GM18868 (cell line): ENCODE measurements around the gene UBR3.
"Not testable (repeated sequence)": the region's sequence is repeated elsewhere in the genome, so short reads cannot be mapped to it uniquely, and the experiment has no call there.

Experiments
- ATAC-seq: cut with Tn5 transposase; IDR thresholded peaks from one replicate; pipeline ENCODE4 v1.9.1; 2021; ENCODE audit warnings: mild to moderate bottlenecking, moderate library complexity; ENCODE audit not compliant: unreplicated experiment

The UBR3 gene

DNA sequence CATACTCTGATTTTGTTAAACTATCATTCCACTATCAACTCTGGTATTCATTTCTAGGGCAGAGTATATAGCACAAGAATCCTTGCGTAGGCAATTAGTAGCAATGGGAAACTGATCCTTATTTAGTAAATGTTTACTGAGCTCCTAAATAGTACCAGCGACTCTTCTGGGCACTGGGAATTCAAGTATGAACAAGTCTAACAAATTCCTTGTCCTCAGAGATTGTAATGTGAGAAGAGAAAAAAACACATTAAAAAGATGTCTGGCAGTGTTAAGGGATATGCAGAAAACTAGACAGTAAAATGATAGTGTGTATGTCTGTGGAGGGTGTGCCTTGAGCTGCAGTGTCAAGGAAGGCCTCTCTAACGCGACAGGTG is 3.3 kb upstream of the UBR3 start:
- no peak for ATAC-seq

DNA sequence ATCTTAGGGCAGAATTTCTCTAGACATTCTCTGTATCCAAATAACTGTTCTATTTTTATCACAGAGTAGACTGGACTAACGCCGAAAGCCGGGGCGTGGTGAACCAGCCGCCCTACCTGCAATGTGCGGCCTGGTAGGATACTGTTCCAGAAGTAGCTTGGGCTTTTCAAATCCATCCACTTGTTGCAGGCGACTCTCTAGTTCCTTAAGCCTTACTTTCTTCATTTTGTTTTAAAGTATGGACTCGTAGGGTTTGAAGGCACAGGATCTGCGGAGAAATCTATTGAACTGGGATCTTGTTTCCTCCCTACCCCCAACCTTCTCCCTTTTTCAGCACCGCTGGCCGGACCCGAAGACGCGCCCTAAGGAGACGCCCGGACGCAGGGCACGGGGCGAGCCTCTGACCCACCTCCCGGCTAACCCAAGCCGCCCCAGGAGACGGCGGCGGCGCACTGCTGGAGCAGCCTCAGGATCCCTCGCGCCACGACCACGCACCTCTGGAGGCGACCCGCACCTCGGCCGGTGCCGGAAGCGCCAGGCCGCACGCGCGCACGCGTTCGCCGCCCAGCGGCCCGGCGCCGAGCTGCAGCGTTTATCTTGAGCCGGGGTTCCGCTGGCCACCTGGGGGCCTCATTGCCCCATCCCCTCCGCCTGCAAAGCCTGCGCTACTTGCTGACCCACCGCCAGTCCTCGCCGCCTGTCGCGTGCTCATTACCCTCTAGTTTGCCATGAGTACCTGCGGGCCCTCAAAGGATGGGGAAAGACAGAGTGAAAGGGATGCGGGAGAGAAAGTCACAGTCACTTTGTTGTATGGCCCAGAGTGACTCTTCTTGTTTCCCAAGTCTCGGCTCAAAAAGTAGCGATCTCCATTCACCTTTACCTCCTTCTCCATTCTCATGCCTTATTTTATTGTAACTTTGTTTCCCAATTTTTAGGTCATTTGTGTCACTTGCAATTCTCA is 2.6 kb upstream of the UBR3 start, which contains the start of gene METTL5:
Gene METTL5 (minus strand): TSS at position 533 of the 961 bp plus-strand sequence. CDS start 308 bp downstream, at position 225.
- ATAC-seq, result peak; percentile 62

DNA sequence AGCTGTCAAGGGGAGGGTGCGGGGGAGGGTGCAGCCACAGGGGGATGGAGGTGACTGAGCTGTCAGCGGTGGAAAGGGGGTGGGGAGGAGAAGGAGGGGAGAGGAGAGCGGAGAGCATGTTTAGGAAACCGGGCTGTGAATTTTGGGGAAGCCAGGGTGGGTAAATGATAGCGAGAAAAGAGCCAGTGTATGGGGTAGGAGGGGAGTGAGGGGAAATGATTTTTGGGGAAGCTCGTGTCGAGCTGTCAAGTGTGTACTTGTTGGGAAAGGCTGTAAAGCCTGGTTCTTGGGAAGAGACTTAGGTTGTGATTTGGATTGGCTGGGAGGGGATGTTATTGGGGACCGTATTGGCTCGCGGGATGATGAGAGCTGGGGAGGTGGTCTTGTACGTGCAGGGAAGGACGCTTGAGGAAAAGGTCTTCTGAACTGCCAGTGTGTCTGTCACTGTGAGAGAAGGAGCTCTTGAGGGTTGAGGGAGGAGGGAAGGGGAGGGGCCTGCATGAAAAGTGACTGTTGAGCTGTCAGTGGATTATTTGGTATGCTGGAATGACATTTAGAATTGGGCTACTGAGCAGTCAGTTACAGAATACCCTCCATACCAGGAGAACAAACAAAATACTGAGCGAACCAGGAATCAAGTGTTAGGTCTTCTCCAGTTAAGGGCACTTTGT is 1.0 kb downstream of the UBR3 start:
- peak; percentile 29 for ATAC-seq

DNA sequence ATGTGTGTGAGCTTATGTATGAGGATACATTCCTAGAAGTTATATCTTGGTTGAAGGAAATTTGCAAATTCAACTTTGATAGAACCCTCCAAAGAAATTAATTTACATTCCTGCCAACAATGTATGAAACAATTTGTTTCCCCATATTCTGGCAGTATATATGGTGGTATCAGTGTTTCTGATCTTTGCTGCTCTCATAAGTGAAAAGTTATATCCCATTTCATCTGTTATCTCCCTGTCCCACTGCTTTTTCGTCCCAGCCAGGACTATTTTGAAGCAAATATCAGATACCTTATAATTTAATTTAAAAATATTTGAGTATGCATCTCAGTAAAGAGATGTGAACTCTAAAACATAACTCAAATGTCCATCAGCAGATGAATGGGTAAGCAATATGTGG is 7.1 kb downstream of the UBR3 start:
- ATAC-seq, result no peak

DNA sequence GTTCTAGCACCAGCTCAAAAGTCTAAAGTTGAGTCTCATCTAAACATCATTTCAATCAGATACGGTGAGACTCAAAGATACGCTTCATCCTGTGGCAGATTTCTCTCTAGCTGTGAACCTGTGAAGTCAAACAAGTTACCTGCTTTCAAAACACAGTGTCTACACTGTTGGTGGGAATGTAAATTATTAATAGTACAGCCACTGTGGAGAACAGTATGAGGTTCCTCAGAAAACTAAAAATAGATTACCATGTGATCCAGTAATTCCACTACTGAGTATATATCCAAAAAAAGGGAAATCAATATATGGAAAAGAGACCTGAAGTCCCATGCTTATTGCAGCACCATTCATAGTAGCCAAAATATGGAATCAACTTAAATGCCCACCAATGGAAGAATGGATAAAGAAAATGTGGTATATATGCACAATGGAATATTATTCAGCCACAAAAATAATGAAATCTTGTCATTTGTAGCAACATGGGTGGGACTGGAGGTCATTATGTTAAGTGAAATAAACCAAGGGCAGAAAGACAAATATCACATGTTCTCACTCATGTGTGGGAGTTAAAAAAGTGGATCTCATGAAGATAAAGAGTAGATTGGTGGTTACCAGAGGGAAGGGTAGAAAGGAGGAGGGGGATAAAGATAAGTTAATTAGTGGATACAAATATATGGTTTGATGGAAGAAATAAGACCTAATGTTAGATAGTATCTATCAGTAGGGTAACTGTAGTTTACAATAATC is 11.7 kb downstream of the UBR3 start:
- no peak for ATAC-seq

DNA sequence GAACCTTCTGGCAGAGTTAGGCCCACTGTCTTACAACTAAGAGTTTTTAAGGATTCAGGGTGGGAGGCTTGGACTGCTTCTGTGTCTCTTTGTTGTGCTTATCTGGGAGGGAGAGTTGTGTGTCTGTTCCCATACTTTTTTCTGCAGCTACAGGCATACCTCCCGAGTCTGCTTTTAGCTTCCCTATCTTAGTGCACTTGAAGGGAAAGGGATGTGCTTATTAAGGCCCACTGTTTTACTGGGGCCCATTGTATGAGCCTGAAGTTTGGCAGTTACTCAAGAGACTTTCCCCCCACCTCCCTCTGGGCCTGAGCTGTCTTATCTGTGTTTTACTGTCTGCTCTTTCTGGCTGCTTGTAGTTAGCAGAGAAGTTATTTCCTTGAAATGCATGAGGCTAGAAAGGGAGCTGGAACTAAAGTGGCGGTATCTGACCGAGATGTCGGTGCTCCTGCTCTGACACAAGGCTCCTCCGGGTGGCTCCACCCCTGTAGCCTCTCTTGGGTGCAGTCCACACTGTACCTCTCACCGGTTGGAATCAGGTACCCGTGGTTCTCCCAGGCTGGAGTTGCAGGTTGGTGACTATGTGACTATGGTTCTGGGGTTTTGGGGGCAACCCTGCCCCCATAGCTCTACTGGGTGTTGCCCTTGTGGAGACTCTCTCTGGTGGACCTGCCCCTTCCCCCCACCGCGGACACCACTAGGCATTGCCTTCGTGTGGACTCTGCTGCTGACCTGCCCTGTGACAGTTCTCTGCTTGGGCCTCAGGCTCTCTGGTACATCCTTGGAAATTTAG is 12.9 kb downstream of the UBR3 start:
- ATAC-seq, result no peak

DNA sequence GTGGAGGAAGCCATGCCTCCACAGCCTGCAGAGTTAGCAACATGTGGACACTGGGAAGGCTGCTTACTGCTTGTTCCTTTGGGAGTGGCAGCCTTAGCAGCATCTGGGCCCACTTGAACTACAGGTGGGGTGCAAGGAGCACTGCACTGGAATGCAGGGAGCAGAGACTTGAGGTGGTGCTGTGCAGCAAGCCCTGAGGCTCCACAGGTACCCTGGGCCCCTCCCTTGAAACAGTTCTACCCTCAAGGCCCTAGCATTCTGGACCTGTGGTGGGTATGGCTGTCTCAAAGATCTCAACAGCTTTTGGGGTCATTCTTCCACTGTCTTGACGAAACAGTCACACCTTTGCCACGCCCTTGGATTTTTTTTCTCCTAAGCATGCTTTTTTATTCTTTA is 13.5 kb downstream of the UBR3 start:
- no peak for ATAC-seq

DNA sequence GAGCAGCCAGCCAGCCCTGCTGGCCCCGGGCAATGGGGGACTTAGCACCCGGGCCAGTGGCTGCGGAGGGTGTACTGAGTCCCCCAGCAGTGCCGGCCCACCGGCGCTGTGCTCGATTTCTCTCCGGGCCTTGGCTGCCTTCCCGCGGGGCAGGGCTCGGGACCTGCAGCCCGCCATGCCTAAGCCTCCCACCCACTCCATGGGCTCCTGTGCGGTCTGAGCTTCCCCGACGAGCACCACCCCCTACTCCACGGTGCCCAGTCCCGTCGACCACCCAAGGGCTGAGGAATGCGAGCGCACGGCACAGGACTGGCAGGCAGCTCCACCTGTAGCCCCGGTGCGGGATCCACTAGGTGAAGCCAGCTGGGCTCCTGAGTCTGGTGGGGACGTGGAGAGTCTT is 14.4 kb downstream of the UBR3 start:
- ATAC-seq, result not testable (repeated sequence)

DNA sequence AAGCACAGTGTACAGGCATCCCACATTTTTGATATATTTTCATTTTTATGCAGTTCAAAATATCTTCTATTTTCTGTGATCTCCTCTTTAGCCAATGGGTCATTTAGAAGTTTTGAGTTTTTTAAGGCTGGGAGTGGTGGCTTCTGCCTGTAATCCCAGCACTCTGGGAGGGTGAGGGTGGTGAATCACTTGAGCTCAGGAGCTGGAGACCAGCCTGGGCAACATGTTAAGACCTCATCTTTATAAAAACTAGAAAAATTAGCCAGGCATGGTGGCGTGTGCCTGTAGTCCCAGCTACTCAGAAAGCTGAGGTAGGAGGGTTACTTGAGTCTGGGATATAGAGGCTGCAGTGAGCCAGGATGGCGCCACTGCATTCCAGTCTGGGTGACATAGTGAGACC is 17.8 kb downstream of the UBR3 start:
- ATAC-seq, result no peak

DNA sequence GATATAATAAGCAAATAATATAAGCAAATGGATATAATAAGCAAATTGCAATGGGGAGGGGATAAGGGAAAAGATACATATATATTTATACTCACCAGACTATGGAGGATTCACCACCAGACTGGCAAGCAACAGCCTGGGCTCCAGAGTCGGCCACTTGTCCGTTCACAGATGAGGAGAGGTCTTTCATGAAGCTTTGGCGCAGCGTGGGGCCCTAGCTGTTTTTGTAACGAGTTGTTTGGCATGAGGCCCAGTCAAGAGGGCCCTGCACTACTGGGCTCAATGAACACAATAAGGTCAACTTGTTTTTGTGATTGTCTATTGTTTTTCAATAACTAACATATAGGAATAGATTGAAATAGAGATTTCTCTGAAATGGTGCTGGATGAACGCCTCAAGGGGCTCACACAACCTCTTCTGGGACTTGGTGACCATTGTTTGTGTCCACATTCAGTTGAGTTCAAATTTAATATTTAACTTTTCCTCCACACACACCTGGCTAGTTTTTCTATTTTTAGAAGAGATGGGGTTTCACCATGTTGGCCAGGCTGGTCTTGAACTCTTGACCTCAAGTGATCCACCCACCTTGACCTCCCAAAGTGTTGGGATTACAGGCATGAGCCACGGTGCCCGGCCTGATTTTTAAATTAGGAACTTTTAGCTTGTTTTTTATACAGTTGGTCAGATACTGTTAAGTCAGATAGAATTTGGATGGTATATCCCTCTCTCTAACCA is 21.9 kb downstream of the UBR3 start:
- ATAC-seq, result not testable (repeated sequence)

DNA sequence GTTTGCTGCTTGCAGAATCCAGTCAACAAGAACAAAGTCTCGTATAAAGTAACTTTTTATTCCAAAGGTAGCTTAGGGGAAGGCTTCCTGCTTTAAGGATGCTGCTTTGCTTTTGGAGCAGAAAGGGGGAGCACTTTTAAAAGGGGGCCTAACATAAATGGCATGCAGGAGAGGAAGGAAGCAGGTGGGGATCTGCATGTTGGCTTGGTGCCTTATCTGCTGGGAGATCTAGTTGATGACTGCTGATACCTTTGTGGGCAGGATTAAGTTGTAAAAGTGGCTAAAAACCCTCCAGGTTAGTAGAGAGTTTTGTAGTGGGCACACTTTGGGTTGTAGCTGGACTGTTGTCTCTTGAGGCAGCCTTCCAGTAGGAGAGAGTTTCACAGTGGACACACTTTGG is 22.5 kb downstream of the UBR3 start:
- ATAC-seq, result no peak

DNA sequence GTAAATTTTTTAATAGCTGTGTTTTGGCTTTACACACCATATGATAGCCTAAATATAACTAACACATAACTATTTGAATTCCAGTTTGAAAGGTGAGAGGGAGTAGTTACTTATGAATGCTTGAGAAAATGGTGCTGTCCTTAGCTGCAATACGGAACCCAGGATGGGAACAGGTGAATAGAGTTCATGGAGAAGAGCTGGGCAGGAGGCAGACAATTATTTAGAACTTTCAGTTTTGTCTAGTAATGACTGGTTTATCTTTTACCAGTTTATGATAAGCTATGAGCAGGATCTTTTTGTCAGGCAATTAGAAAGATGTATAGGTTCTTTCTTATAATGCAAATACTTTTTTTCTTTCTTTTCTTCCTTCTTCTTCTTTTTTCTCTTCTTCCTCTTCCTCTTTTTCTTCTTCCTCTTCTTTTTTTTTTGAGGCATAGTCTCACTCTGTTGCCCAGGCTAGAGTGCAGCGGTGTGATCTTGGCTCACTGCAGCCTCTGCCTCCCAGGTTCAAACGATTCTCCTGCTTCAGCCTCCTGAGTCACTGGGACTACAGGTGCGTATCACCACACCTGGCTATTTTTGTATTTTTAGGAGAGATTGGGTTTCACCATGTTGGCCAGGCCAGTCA is 25.9 kb downstream of the UBR3 start:
- no peak for ATAC-seq

DNA sequence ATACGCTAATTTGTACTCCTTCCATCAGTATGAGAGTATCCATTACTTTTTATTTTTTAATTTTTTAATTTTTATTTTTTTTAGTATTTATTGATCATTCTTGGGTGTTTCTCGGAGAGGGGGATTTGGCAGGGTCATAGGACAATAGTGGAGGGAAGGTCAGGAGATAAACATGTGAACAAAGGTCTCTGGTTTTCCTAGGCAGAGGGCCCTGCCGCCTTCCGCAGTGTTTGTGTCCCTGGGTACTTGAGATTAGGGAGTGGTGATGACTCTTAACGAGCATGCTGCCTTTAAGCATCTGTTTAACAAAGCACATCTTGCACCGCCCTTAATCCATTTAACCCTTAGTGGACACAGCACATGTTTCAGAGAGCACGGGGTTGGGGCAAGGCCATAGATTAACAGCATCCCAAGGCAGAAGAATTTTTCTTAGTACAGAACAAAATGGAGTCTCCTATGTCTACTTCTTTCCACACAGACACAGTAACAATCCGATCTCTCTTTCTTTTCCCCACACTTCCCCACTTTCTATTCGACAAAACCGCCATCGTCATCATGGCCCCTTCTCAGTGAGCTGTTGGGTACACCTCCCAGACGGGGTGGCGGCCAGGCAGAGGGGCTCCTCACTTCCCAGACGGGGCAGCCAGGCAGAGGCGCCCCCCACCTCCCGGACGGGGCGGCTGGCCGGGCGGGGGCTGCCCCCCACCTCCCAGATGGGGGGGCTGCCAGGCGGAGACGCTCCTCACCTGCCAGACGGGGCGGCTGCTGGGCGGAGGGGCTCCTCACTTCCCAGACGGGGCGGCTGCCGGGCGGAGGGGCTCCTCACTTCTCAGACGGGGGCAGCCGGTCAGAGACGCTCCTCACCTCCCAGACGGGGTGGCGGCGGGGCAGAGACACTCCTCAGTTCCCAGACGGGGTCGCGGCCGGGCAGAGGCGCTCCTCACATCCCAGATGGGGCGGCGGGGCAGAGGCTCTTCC is 28.3 kb downstream of the UBR3 start:
- not testable (repeated sequence) for ATAC-seq

DNA sequence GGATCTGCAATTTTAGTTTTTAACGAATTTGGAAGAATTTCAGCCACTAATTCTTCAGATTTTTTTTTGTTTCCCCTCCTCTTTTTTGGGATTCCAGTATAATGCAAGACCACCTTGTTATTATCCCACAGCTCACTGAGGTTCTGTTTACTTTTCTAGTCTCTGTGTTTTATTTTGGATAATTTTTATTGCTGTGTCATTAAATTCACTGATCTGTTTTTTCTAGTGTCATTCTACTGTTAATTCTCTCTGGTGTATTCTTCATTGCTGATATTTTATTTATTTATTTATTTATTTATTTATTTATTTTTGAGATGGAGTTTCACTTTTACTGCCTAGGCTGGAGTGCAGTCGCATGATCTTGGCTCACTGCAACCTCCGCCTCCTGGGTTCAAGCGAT is 32.2 kb downstream of the UBR3 start:
- no peak for ATAC-seq

DNA sequence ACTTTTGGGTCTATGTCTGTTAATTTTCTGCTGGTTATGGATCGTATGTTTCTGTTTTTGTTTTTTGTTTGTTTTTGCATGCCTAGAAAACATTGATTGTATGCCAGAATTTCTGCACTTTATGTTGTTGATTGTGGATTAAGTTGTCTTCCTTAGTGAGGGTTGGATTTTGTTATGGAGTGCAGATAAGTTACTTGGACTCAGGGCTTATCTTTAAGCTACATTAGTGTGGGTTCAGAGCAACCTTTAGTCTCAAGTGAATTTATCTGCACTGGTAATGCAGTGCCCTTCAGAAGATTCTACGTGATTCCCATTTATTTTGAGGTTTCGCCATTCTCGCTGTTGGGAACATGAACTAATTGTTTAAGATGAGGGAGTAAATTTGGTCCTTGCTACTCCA is 32.9 kb downstream of the UBR3 start:
- ATAC-seq, result no peak

DNA sequence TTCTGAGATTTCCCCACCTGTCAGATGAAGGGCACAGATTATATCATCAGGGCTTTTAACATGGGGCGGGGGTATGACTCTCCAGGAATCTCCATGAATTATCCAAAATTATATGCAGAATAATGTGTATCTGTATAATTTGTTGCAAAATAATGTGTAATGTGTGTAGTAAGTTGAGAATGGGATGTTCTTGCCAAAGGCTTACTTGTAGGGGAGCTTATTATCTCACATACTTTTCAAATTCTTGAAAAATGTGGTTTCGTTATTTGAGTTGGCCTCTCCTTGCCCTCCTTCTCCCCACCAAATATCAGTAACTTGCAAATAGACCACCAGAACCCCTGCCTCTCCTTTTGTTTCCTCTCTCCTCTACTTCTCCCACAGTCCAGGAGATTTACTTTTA is 35.6 kb downstream of the UBR3 start:
- ATAC-seq, result no peak

DNA sequence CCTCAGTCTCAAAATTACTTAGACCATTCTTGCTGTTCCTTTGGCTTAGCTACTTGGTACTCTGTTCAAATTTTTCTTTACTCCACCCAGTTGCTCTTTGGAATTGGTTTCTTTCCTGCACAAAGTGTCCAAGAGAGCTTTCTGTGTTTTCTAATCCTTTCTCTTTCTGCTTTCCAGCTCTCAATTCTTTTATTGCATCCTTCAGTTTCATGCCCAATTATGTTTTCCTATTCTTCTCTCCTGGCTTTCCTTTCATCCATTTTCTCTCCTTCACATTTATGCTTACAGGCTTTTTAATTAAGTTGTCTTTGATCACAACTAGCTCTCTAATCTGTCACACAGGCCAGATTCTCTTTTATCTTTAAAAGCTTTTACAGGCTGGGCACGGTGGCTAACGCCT is 38.2 kb downstream of the UBR3 start:
- no peak for ATAC-seq

DNA sequence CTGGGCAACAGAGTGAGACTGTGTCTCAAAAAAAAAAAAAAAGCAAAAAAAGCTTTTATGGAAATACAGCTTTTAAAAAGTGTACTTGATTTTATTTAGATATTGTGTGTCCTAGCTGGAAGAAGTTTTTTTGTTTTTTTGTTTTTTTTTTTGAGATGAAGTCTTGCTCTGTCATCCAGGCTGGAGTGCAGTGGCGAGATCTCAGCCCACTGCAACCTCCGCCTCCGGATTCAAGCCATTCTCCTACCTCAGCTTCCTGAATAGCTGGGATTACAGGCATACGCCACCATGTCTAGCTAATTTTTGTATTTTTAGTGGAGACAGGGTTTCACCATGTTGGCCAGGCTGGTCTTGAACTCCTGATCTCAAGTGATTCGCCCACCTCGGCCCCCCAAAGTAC is 39.0 kb downstream of the UBR3 start:
- ATAC-seq, result not testable (repeated sequence)
